KG1 (cell line): ENCODE results near the gene TBL1Y.

Experiments used
- DNase-seq: peaks from one replicate; lab custom pipeline; 2025; lab: John Stamatoyannopoulos, UW

Gene TBL1Y

GRCh38 chrY:7092836-7093235 is 182.3 kb downstream of the TBL1Y start:
- DNase-seq: no peak

GRCh38 chrY:7094365-7094764 is 183.9 kb downstream of the TBL1Y start:
- DNase-seq: no peak

- DNase-seq: no peak
Measured at GRCh38 chrY:7097021-7097420, 186.5 kb downstream of the TBL1Y start.

GRCh38 chrY:7099742-7100141 is 189.2 kb downstream of the TBL1Y start:
- DNase-seq: no peak

- no peak for DNase-seq
Measured at GRCh38 chrY:7102680-7103079, 192.2 kb downstream of the TBL1Y start.

- no peak for DNase-seq
Measured at GRCh38 chrY:7107179-7107578, 196.7 kb downstream of the TBL1Y start.

- DNase-seq: no peak
Measured at GRCh38 chrY:7110086-7110485, 199.6 kb downstream of the TBL1Y start.

GRCh38 chrY:7115871-7116270 is 205.4 kb downstream of the TBL1Y start:
- DNase-seq: no peak

GRCh38 chrY:7122202-7122601 is 211.7 kb downstream of the TBL1Y start:
- DNase-seq: no peak

- no peak for DNase-seq
Measured at GRCh38 chrY:7125136-7126056, 214.9 kb downstream of the TBL1Y start.

GRCh38 chrY:7128211-7128610 is 217.7 kb downstream of the TBL1Y start:
- no peak for DNase-seq
